Measurements from ENCODE around the gene TNK2.
"Not testable (repeated sequence)": the region's sequence is repeated elsewhere in the genome, so short reads cannot be mapped to it uniquely, and the experiment has no call there.

DNA sequence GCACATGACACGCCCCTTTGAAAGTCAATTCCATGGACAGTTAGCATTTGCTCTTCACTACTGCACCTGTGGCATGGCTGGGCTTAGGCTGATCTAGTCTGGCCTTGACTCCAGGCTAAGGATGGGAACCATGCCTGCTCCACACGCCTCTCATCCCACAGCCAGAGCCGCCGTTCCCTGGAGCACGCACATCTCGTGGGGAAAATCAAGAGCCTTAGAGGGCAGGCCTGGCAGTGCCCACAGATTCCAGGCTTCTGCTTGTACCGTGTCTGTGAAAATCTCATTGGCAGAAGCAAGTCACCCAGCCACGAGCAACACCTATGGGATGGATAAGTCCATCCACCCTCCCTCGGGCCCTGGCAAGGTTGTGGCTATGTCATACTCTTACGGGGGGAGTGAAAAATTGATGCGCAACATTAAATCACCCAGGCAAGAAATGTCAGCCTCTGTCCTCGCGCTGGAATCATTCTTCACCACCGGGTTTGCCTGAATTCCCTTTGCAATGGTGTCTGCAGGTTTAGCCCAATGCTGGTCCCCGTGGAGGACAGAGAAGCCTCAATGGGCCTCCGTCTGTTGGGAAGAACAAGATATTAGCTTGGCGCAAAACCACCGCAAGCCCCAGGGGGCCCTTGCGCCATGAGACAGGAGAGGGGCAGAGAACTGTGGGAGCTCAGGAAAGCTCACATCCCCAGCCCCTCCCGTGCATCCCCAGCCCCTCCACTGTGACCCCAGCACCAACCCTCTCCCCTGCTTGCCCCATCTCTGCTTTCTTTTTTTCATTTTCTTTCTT lies 38.8 kb upstream of the TNK2 start:
- not testable (repeated sequence) for TF ChIP-seq EZH2 (IDR thresholded peaks at IDR 0.05; ENCODE audit: borderline replicate concordance, low read length)
- TF ChIP-seq, protein P1, sequence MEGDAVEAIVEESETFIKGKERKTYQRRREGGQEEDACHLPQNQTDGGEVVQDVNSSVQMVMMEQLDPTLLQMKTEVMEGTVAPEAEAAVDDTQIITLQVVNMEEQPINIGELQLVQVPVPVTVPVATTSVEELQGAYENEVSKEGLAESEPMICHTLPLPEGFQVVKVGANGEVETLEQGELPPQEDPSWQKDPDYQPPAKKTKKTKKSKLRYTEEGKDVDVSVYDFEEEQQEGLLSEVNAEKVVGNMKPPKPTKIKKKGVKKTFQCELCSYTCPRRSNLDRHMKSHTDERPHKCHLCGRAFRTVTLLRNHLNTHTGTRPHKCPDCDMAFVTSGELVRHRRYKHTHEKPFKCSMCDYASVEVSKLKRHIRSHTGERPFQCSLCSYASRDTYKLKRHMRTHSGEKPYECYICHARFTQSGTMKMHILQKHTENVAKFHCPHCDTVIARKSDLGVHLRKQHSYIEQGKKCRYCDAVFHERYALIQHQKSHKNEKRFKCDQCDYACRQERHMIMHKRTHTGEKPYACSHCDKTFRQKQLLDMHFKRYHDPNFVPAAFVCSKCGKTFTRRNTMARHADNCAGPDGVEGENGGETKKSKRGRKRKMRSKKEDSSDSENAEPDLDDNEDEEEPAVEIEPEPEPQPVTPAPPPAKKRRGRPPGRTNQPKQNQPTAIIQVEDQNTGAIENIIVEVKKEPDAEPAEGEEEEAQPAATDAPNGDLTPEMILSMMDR (conservative IDR thresholded peaks at IDR 0.05 in 1 of 2, IDR thresholded peaks at IDR 0.05 in 1 of 2; ENCODE audit: extremely low read depth in 1 of 2, insufficient read depth in 1 of 2, low read depth in 1 of 2, low read length in 2 of 2), result not testable (repeated sequence)

Data from mammary epithelial cell (primary cell).